Testis (tissue), 2 donors: ENCODE results near the gene CACNB4.

Experiments used
- CTCF ChIP-seq, 3 experiments: fragments of 450-650 bp in 2 of 3; fragments of 200-600 bp in 1 of 3; sonication (generic) in 1 of 3; IDR thresholded peaks; one replicate each; pipeline ENCODE4 v1.5.1; 2016 to 2019; ENCODE audit warnings: antibody characterized with exemption in 3 of 3, mild to moderate bottlenecking in 2 of 3, moderate library complexity in 1 of 3
- POLR2A ChIP-seq: fragments of 450-650 bp; IDR thresholded peaks from one replicate; pipeline ENCODE4 v1.6.1; 2017; ENCODE audit warnings: antibody characterized with exemption, mild to moderate bottlenecking, moderate library complexity

GRCh38 chr2:151826737-151827157 lies 272.1 kb downstream of the CACNB4 start:
- TF ChIP-seq CTCF (IDR thresholded peaks at IDR 0.05) (no peak), POLR2A (no peak)
